Measurements from ENCODE around the gene JMJD8. TPM values are rescaled to one million over a fixed set of nuclear protein-coding genes. Genes with fewer than 3 reads are reported as not detected.

Gene JMJD8
- total and polyA plus RNA-seq, 10 of the 15 experiments (the other 5 are each of a cell fraction or from before 2014, with no cell fraction given): 1.00 to 50.4 (median 30.7) TPM

- TF ChIP-seq MTA3 (IDR thresholded peaks at IDR 0.05; ENCODE audit: borderline replicate concordance, low read length) (no peak), STAT3 (IDR thresholded peaks at IDR 0.05; ENCODE audit: low read depth, low read length) (no peak), E2F4 (IDR thresholded peaks at IDR 0.05; ENCODE audit: low read depth, low read length) (no peak), TARDBP (IDR thresholded peaks at IDR 0.05; ENCODE audit: borderline replicate concordance) (no peak), RUNX3 (IDR thresholded peaks at IDR 0.05; ENCODE audit: low read length) (no peak), FOXM1 (IDR thresholded peaks at IDR 0.05; ENCODE audit: low read depth, low read length) (no peak), E2F8 (IDR thresholded peaks at IDR 0.05; ENCODE audit: low read depth, partially characterized antibody) (no peak), POLR2AphosphoS5 (IDR thresholded peaks at IDR 0.05; ENCODE audit: low read length) (no peak), ETV6 (conservative IDR thresholded peaks at IDR 0.05 in 1 of 2, IDR thresholded peaks at IDR 0.05 in 1 of 2; ENCODE audit: borderline replicate concordance in 1 of 2, low read depth in 1 of 2) (no peak), EGR1 (IDR thresholded peaks at IDR 0.05; ENCODE audit: borderline replicate concordance in 1 of 2, low read depth in 2 of 2, low read length in 2 of 2) (peak; percentile 33 to 96), BCLAF1 (IDR thresholded peaks at IDR 0.05) (no peak), SRF (IDR thresholded peaks at IDR 0.05; ENCODE audit: low read depth in 2 of 2, low read length in 2 of 2) (peak in 1 of 2 experiments; percentile 20; a peak in 1 of 4 replicates), KAT2A (conservative IDR thresholded peaks at IDR 0.05; ENCODE audit: control insufficient read depth, low read depth, low read length) (no peak), CHD4 (IDR thresholded peaks at IDR 0.05) (no peak), CBX3 (IDR thresholded peaks at IDR 0.05; ENCODE audit: borderline replicate concordance, low read depth) (no peak), TCF7 (IDR thresholded peaks at IDR 0.05; ENCODE audit: borderline replicate concordance) (no peak), SPI1 (IDR thresholded peaks at IDR 0.05; ENCODE audit: borderline replicate concordance, insufficient read depth, low read depth, low read length) (no peak), TCF12 (IDR thresholded peaks at IDR 0.05; ENCODE audit: low read depth, low read length) (0 out of 2 replicates have a peak, but pooled peaks have one; percentile 2), ZBTB33 (IDR thresholded peaks at IDR 0.05) (no peak), GABPA (IDR thresholded peaks at IDR 0.05; ENCODE audit: low read depth) (no peak), SREBF1 (IDR thresholded peaks at IDR 0.05; ENCODE audit: low read length) (no peak), LARP7 (IDR thresholded peaks at IDR 0.05) (peak; percentile 87)
These were observed 42.6 kb downstream of the JMJD8 start, which contains the start of gene MCRIP2 (continued) for GRCh38 chr16:641326-642188.
